ENCODE data around the gene ETV6. TPM values are rescaled to one million over a fixed set of nuclear protein-coding genes. Genes with fewer than 3 reads are reported as not detected.

ETV6 gene
- total and polyA plus RNA-seq, 2 of the 8 experiments (the other 6 are each of a cell fraction or from before 2014, with no cell fraction given), result 5.5 to 23.9 TPM

DNA sequence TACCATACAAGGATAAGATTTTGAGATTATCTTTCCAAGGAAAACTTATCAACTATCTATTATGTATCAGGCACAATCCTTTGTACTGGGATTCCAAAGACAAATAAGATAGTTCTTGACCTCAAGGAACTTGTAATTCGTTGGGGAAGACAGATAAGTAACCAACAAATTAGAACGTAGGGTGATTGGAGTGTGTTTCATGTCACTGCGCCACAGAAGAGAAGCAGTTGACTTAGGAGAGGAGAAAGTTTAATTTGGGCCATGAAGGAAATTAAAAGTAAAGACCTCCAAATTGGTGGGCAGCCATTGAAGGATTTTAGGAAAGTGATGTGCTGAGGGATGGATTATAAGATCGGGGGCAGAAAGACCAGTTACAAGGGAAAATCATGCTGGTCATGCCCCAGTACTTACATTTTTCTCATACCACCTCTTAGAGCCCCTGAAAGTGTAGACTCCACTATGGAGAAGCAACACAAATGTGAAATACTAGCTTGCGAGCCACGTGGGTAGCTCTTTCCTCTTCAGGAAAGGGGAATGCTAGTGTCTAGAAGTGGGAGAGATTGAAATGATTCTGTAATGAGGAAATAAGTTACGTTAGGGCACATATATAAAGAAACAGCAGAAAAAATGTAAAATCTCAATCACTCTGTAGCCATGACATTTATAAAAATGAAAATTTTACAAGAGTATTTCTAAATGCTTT lies 148.7 kb downstream of the ETV6 start (continued):
- TF ChIP-seq, protein P1, sequence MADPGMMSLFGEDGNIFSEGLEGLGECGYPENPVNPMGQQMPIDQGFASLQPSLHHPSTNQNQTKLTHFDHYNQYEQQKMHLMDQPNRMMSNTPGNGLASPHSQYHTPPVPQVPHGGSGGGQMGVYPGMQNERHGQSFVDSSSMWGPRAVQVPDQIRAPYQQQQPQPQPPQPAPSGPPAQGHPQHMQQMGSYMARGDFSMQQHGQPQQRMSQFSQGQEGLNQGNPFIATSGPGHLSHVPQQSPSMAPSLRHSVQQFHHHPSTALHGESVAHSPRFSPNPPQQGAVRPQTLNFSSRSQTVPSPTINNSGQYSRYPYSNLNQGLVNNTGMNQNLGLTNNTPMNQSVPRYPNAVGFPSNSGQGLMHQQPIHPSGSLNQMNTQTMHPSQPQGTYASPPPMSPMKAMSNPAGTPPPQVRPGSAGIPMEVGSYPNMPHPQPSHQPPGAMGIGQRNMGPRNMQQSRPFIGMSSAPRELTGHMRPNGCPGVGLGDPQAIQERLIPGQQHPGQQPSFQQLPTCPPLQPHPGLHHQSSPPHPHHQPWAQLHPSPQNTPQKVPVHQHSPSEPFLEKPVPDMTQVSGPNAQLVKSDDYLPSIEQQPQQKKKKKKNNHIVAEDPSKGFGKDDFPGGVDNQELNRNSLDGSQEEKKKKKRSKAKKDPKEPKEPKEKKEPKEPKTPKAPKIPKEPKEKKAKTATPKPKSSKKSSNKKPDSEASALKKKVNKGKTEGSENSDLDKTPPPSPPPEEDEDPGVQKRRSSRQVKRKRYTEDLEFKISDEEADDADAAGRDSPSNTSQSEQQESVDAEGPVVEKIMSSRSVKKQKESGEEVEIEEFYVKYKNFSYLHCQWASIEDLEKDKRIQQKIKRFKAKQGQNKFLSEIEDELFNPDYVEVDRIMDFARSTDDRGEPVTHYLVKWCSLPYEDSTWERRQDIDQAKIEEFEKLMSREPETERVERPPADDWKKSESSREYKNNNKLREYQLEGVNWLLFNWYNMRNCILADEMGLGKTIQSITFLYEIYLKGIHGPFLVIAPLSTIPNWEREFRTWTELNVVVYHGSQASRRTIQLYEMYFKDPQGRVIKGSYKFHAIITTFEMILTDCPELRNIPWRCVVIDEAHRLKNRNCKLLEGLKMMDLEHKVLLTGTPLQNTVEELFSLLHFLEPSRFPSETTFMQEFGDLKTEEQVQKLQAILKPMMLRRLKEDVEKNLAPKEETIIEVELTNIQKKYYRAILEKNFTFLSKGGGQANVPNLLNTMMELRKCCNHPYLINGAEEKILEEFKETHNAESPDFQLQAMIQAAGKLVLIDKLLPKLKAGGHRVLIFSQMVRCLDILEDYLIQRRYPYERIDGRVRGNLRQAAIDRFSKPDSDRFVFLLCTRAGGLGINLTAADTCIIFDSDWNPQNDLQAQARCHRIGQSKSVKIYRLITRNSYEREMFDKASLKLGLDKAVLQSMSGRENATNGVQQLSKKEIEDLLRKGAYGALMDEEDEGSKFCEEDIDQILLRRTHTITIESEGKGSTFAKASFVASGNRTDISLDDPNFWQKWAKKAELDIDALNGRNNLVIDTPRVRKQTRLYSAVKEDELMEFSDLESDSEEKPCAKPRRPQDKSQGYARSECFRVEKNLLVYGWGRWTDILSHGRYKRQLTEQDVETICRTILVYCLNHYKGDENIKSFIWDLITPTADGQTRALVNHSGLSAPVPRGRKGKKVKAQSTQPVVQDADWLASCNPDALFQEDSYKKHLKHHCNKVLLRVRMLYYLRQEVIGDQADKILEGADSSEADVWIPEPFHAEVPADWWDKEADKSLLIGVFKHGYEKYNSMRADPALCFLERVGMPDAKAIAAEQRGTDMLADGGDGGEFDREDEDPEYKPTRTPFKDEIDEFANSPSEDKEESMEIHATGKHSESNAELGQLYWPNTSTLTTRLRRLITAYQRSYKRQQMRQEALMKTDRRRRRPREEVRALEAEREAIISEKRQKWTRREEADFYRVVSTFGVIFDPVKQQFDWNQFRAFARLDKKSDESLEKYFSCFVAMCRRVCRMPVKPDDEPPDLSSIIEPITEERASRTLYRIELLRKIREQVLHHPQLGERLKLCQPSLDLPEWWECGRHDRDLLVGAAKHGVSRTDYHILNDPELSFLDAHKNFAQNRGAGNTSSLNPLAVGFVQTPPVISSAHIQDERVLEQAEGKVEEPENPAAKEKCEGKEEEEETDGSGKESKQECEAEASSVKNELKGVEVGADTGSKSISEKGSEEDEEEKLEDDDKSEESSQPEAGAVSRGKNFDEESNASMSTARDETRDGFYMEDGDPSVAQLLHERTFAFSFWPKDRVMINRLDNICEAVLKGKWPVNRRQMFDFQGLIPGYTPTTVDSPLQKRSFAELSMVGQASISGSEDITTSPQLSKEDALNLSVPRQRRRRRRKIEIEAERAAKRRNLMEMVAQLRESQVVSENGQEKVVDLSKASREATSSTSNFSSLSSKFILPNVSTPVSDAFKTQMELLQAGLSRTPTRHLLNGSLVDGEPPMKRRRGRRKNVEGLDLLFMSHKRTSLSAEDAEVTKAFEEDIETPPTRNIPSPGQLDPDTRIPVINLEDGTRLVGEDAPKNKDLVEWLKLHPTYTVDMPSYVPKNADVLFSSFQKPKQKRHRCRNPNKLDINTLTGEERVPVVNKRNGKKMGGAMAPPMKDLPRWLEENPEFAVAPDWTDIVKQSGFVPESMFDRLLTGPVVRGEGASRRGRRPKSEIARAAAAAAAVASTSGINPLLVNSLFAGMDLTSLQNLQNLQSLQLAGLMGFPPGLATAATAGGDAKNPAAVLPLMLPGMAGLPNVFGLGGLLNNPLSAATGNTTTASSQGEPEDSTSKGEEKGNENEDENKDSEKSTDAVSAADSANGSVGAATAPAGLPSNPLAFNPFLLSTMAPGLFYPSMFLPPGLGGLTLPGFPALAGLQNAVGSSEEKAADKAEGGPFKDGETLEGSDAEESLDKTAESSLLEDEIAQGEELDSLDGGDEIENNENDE (IDR thresholded peaks at IDR 0.05; ENCODE audit: insufficient replicate concordance, low read length), result no peak
- no peak for TF ChIP-seq SIX5 (IDR thresholded peaks at IDR 0.05; ENCODE audit: low read depth, low read length)
- no peak for TF ChIP-seq BCL11A (IDR thresholded peaks at IDR 0.05; ENCODE audit: low read depth in 2 of 2, low read length in 2 of 2)
- TF ChIP-seq JUN (IDR thresholded peaks at IDR 0.05; ENCODE audit: low read depth, low read length), result no peak
- TF ChIP-seq, protein P2, sequence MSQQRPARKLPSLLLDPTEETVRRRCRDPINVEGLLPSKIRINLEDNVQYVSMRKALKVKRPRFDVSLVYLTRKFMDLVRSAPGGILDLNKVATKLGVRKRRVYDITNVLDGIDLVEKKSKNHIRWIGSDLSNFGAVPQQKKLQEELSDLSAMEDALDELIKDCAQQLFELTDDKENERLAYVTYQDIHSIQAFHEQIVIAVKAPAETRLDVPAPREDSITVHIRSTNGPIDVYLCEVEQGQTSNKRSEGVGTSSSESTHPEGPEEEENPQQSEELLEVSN (IDR thresholded peaks at IDR 0.05), result no peak
- no peak for TF ChIP-seq RFX5 (IDR thresholded peaks at IDR 0.05; ENCODE audit: borderline replicate concordance, low read depth, low read length)
- no peak for TF ChIP-seq NRF1 (IDR thresholded peaks at IDR 0.05; ENCODE audit: low read depth, low read length)

Measured in H1 (cell line).